Measurements from ENCODE around the gene NTM. TPM values are rescaled to one million over a fixed set of nuclear protein-coding genes. Genes with fewer than 3 reads are reported as not detected.

NTM gene
- total RNA-seq, 2 donors from 2014 or later, result not detected

GRCh38 chr11:131446590-131447275 lies 76.3 kb downstream of the NTM start:
- Mint-ChIP-seq H3K4me3 (no peak overlapping the region), H3K27ac (no peak overlapping the region), H3K9me3 (peaks cover 4 to 5% of the 10 kb centered on the region in 2 donors), H3K27me3 (ENCODE audit: low read depth) (no peaks in the 10 kb centered on the region), H3K4me1 (ENCODE audit: low read depth) (no peaks in the 10 kb centered on the region), H3K36me3 (ENCODE audit: insufficient read depth in 2 of 2) (no peaks in the 10 kb centered on the region)
- ATAC-seq (replicated peaks in 1 of 2), result no peak
- DNase-seq, result no peak

- ATAC-seq (replicated peaks in 1 of 2), result no peak
- Mint-ChIP-seq H3K27ac (no peak overlapping the region), H3K9me3 (peaks cover 4 to 5% of the 10 kb centered on the region in 2 donors)
These were observed 76.9 kb downstream of the NTM start for GRCh38 chr11:131447277-131447815.

GRCh38 chr11:131447898-131448297 lies 77.5 kb downstream of the NTM start:
- Mint-ChIP-seq H3K27ac (no peak overlapping the region), H3K4me3 (no peak overlapping the region), H3K27me3 (ENCODE audit: low read depth) (no peaks in the 10 kb centered on the region), H3K36me3 (ENCODE audit: insufficient read depth in 2 of 2) (no peaks in the 10 kb centered on the region), H3K4me1 (ENCODE audit: low read depth) (no peaks in the 10 kb centered on the region), H3K9me3 (peaks cover 3 to 5% of the 10 kb centered on the region in 2 donors)
- ATAC-seq (replicated peaks in 1 of 2) (no peak), DNase-seq (no peak)

More at GRCh38 chr11:131447277-131447815, 76.9 kb downstream of the NTM start:
- DNase-seq, result no peak
- H3K36me3 Mint-ChIP-seq (ENCODE audit: insufficient read depth in 2 of 2), result no peaks in the 10 kb centered on the region
- no peaks in the 10 kb centered on the region for H3K27me3 Mint-ChIP-seq (ENCODE audit: low read depth)
- H3K4me1 Mint-ChIP-seq (ENCODE audit: low read depth), result no peaks in the 10 kb centered on the region
- no peak overlapping the region for H3K4me3 Mint-ChIP-seq

- DNase-seq, result no peak
- H3K4me3 Mint-ChIP-seq, result no peak overlapping the region
- no peaks in the 10 kb centered on the region for H3K36me3 Mint-ChIP-seq (ENCODE audit: insufficient read depth in 2 of 2)
- no peaks in the 10 kb centered on the region for H3K4me1 Mint-ChIP-seq (ENCODE audit: low read depth)
- peaks cover 0 to 2% of the 10 kb centered on the region in 2 donors for H3K9me3 Mint-ChIP-seq
- H3K27ac Mint-ChIP-seq, result no peak overlapping the region
- no peaks in the 10 kb centered on the region for H3K27me3 Mint-ChIP-seq (ENCODE audit: low read depth)
- no peak for ATAC-seq (replicated peaks in 1 of 2)
These were observed 78.9 kb downstream of the NTM start for GRCh38 chr11:131449036-131450019.

GRCh38 chr11:131454490-131454889 lies 84.1 kb downstream of the NTM start:
- Mint-ChIP-seq H3K4me3 (no peak overlapping the region), H3K27me3 (ENCODE audit: low read depth) (peaks cover 5% of the 10 kb centered on the region)
- ATAC-seq (replicated peaks in 1 of 2), result no peak

GRCh38 chr11:131454989-131455388 lies 84.6 kb downstream of the NTM start:
- Mint-ChIP-seq H3K27ac (no peak overlapping the region), H3K27me3 (ENCODE audit: low read depth) (peaks cover 5% of the 10 kb centered on the region), H3K9me3 (peaks cover 0 to 3% of the 10 kb centered on the region in 2 donors), H3K4me1 (ENCODE audit: low read depth) (no peaks in the 10 kb centered on the region), H3K36me3 (ENCODE audit: insufficient read depth in 2 of 2) (no peaks in the 10 kb centered on the region), H3K4me3 (no peak overlapping the region)
- no peak for DNase-seq
- ATAC-seq (replicated peaks in 1 of 2), result no peak

More at GRCh38 chr11:131454490-131454889, 84.1 kb downstream of the NTM start:
- Mint-ChIP-seq H3K9me3 (peaks cover 0 to 3% of the 10 kb centered on the region in 2 donors), H3K4me1 (ENCODE audit: low read depth) (no peaks in the 10 kb centered on the region), H3K27ac (no peak overlapping the region), H3K36me3 (ENCODE audit: insufficient read depth in 2 of 2) (no peaks in the 10 kb centered on the region)
- DNase-seq, result no peak

GRCh38 chr11:131455843-131456704 lies 85.7 kb downstream of the NTM start:
- no peaks in the 10 kb centered on the region for H3K4me1 Mint-ChIP-seq (ENCODE audit: low read depth)
- ATAC-seq (replicated peaks in 1 of 2), result no peak
- DNase-seq, result no peak
- peaks cover 0 to 3% of the 10 kb centered on the region in 2 donors for H3K9me3 Mint-ChIP-seq
- peaks cover 5% of the 10 kb centered on the region for H3K27me3 Mint-ChIP-seq (ENCODE audit: low read depth)
- H3K27ac Mint-ChIP-seq, result no peak overlapping the region
- no peaks in the 10 kb centered on the region for H3K36me3 Mint-ChIP-seq (ENCODE audit: insufficient read depth in 2 of 2)
- no peak overlapping the region for H3K4me3 Mint-ChIP-seq

GRCh38 chr11:131457163-131457562 lies 86.7 kb downstream of the NTM start:
- H3K4me3 Mint-ChIP-seq, result no peak overlapping the region
- peaks cover 0 to 3% of the 10 kb centered on the region in 2 donors for H3K9me3 Mint-ChIP-seq
- no peaks in the 10 kb centered on the region for H3K36me3 Mint-ChIP-seq (ENCODE audit: insufficient read depth in 2 of 2)
- H3K27me3 Mint-ChIP-seq (ENCODE audit: low read depth), result peaks cover 5% of the 10 kb centered on the region
- DNase-seq (no peak), ATAC-seq (replicated peaks in 1 of 2) (no peak)
- H3K4me1 Mint-ChIP-seq (ENCODE audit: low read depth), result no peaks in the 10 kb centered on the region
- H3K27ac Mint-ChIP-seq, result no peak overlapping the region

- Mint-ChIP-seq H3K9me3 (peaks cover 0 to 3% of the 10 kb centered on the region in 2 donors), H3K4me1 (ENCODE audit: low read depth) (no peaks in the 10 kb centered on the region), H3K27me3 (ENCODE audit: low read depth) (peaks cover 5% of the 10 kb centered on the region), H3K27ac (no peak overlapping the region), H3K36me3 (ENCODE audit: insufficient read depth in 2 of 2) (no peaks in the 10 kb centered on the region), H3K4me3 (no peak overlapping the region)
- DNase-seq, result no peak
- no peak for ATAC-seq (replicated peaks in 1 of 2)
These were observed 88.0 kb downstream of the NTM start for GRCh38 chr11:131458421-131458820.

- H3K4me1 Mint-ChIP-seq (ENCODE audit: low read depth), result no peaks in the 10 kb centered on the region
- no peaks in the 10 kb centered on the region for H3K36me3 Mint-ChIP-seq (ENCODE audit: insufficient read depth in 2 of 2)
- H3K4me3 Mint-ChIP-seq, result no peak overlapping the region
- H3K27ac Mint-ChIP-seq, result no peak overlapping the region
- DNase-seq (no peak), ATAC-seq (replicated peaks in 1 of 2) (no peak)
- H3K9me3 Mint-ChIP-seq, result peaks cover 0 to 3% of the 10 kb centered on the region in 2 donors
- H3K27me3 Mint-ChIP-seq (ENCODE audit: low read depth), result peaks cover 17% of the 10 kb centered on the region
These were observed 90.5 kb downstream of the NTM start for GRCh38 chr11:131460931-131461330.

GRCh38 chr11:131462622-131463021 lies 92.2 kb downstream of the NTM start:
- Mint-ChIP-seq H3K4me3 (no peak overlapping the region), H3K27ac (no peak overlapping the region), H3K4me1 (ENCODE audit: low read depth) (no peaks in the 10 kb centered on the region), H3K36me3 (ENCODE audit: insufficient read depth in 2 of 2) (no peaks in the 10 kb centered on the region), H3K9me3 (no peaks in the 10 kb centered on the region), H3K27me3 (ENCODE audit: low read depth) (peaks cover 13% of the 10 kb centered on the region)
- no peak for DNase-seq
- ATAC-seq (replicated peaks in 1 of 2), result no peak

GRCh38 chr11:131463162-131463561 lies 92.7 kb downstream of the NTM start:
- H3K4me1 Mint-ChIP-seq (ENCODE audit: low read depth), result no peaks in the 10 kb centered on the region
- no peaks in the 10 kb centered on the region for H3K9me3 Mint-ChIP-seq
- H3K36me3 Mint-ChIP-seq (ENCODE audit: insufficient read depth in 2 of 2), result no peaks in the 10 kb centered on the region
- DNase-seq (no peak), ATAC-seq (replicated peaks in 1 of 2) (no peak)
- peaks cover 13% of the 10 kb centered on the region for H3K27me3 Mint-ChIP-seq (ENCODE audit: low read depth)
- H3K27ac Mint-ChIP-seq, result no peak overlapping the region
- no peak overlapping the region for H3K4me3 Mint-ChIP-seq

Data from activated T-cell treated with anti-CD3 and anti-CD28 coated beads, Interleukin-2, amount 50 U/mL, for 72 hours (primary cell).